MM.1S (cell line): ENCODE data around the gene CNGB1.

ENCODE experiments used
- CTCF ChIP-seq: fragments of 300-600 bp; sonication (generic); IDR thresholded peaks from 2 replicates; pipeline ENCODE4 v1.5.1; 2016; ENCODE audit warnings: antibody characterized with exemption, low read length, mixed read lengths
- EZH2 ChIP-seq: fragments of 300-600 bp; sonication (generic); optimal IDR thresholded peaks from 2 replicates; pipeline ENCODE3; 2017; ENCODE audit warnings: low read depth, mild to moderate bottlenecking, antibody characterized with exemption, low read length, mixed read lengths

GRCh38 chr16:57966986-57967385, 3.9 kb downstream of the CNGB1 start:
- TF ChIP-seq CTCF (no peak), EZH2 (no peak)
